ENCODE results near the gene FBRSL1.

- no peak for TF ChIP-seq CTCF (IDR thresholded peaks at IDR 0.05; ENCODE audit: insufficient read depth, low read length)
- TF ChIP-seq SPI1 (IDR thresholded peaks at IDR 0.05; ENCODE audit: borderline replicate concordance, low read depth) = peak; percentile 25; the same call in 1 of the 2 replicates
- 0 out of 2 replicates have a peak, but pooled peaks have one; percentile 60 for TF ChIP-seq POLR2AphosphoS5 (IDR thresholded peaks at IDR 0.05; ENCODE audit: low read depth)
- TF ChIP-seq GABPA (IDR thresholded peaks at IDR 0.05; ENCODE audit: low read depth) = 0 out of 2 replicates have a peak, but pooled peaks have one; percentile 9
- TF ChIP-seq REST (IDR thresholded peaks at IDR 0.05; ENCODE audit: insufficient replicate concordance, low read depth) = no peak
Measured at GRCh38 chr12:132489078-132489601, 811 bp upstream of the FBRSL1 start.

All from HL-60 (cell line).